GM19328 (cell line): ENCODE results near the gene C3orf70.

Experiments
- ATAC-seq: cut with Tn5 transposase; IDR thresholded peaks from one replicate; pipeline ENCODE4 v1.9.1; 2021; ENCODE audit warnings: mild to moderate bottlenecking, moderate library complexity; ENCODE audit not compliant: unreplicated experiment

C3orf70 gene

DNA sequence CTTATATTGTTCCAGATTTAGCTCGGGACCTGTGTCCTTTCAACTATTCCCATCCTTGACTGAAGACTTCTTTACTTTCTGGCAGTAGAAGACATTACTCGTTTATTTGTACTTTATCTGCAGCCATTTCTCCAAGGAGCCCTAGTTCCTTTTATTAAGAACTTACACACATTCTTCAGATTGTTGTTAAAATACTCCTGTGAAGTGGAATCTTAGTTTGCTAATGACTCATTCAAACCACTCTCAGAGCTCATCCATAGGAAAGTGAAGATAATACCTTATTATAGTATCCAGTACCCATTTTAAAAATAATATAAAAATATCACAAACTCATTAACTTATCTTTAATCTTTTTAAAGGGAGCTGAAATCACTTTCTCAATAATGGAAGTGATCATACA is 63.5 kb downstream of the C3orf70 start:
- no peak for ATAC-seq

GRCh38 chr3:185087419-185087818 is 65.4 kb downstream of the C3orf70 start:
- no peak for ATAC-seq

- ATAC-seq: no peak
Observed at GRCh38 chr3:185084901-185085300, 68.0 kb downstream of the C3orf70 start.

GRCh38 chr3:185084402-185084801 is 68.5 kb downstream of the C3orf70 start:
- ATAC-seq: no peak

DNA sequence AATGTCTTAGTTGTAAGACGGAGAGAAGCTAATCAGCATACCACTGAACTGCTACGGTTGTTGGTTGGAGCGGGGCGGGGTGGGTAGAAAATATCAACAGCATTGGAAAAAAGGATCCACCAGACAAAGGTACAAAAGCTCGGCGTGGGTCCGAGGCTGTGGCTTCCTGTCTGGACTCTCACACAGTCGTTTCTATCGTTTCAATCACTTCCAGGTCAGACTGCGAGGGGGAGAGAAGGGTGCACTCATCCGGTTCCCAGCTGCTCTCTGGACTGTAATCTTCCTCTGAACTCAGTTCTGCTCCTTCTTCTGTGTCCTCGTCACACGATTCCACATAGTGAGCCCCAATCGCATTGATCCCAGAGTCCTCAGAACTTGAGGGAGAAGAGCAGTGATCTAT is 70.0 kb downstream of the C3orf70 start:
- ATAC-seq: no peak

DNA sequence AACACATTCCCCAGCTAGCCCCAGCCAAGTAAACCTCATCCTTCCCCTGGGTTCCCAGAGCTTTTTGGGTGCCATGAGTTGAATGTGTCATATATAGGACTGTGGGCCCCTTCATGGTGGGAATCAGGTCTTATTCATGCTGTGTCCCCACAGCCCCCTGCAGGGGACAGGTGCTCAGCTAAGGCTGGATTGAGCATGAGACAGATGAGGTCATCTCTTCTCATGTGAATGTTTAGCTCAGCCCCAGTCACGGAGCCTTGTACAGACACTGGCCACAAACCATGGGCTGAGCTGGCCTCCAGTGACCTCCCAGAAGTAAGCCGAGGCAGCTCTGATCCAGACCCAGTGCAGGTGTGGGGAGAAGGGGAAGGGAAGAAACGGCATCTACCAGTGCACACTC is 70.7 kb downstream of the C3orf70 start:
- ATAC-seq: no peak

DNA sequence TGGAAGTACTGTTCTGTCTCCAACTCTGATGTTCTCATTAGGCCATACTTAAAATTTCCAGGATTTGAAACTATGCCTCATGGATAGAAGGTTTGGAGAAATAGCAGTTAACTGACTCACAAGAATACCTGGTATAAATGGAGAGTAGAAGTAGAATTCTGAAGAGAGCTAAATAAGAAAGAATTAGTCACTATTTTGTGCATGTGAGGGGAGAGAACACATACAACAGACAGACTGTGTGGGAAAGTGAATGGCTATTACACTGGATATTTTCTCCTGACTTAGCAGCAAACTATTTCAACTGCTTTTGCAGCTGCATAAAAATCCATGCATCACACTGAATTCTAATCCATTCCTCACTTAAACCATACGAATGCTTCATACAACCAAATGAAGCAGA is 71.3 kb downstream of the C3orf70 start:
- no peak for ATAC-seq

- ATAC-seq: no peak
Observed at GRCh38 chr3:185079625-185080024, 73.2 kb downstream of the C3orf70 start.

- no peak for ATAC-seq
Observed at GRCh38 chr3:185076219-185076618, 76.6 kb downstream of the C3orf70 start.

GRCh38 chr3:185075547-185075946 is 77.3 kb downstream of the C3orf70 start:
- no peak for ATAC-seq

DNA sequence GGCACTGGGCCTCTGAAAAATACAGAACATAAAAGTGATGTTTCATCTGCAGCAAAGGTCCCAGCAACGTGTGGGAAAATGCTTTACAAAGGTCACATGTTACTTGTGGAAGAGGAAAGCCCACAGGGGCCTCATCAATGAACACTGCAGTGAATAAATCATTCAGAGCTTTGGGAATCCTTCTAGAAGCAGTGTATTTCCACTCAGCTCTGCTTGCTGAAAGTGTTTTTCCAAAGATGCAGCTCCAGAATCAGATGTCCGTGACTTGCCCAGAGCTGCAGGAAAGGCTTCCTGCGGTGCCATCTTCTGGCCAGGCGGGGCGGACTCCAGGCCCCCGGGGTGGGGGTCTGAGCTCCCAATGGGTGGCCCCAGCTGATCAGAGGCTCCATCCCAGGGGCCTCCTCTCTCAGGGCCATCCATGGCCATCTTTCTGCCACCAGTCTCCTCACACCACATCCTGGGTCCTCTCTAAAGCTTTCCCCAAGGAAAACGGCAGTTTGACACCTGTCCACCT is 81.5 kb downstream of the C3orf70 start:
- no peak for ATAC-seq

DNA sequence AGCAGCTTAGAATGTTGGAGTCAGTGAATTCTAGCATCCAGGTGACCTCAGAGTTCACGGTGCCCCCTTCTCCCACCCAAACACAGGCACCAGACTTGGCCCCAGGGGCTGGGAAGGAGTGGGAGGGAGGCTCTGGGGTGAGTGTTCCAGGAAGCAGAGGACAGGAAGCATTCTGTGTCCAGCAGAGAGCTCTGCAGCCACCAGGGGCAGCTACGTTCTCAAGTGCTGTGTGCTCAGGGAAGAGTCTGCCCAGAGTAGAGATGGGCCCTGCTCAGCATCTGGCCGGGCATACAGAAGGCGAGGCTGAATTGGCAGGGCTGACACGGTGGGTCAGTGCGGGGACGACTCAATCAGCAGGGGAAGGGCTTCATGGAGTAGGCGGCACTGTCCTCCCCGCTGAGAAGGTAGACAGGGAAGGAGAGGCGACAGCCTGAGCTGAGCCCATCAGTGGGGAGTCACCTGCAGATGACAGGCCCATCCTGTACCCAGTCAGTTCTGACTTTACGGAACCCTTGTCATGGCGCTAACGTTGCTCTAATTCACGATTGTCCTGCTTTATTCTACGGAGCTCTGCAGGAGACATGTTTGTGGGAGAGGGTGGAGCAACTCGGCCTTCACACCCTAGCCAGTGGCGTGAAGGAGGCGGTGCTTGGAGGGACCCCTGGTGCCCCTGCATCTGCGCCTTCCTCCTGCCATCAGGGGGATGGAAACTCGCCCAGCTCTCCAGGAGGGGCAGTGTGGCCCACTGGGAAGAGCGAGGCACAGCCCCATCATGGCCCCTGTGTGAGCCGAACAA is 82.2 kb downstream of the C3orf70 start:
- ATAC-seq: no peak

- ATAC-seq: no peak
Observed at GRCh38 chr3:185069037-185070030, 83.5 kb downstream of the C3orf70 start.

DNA sequence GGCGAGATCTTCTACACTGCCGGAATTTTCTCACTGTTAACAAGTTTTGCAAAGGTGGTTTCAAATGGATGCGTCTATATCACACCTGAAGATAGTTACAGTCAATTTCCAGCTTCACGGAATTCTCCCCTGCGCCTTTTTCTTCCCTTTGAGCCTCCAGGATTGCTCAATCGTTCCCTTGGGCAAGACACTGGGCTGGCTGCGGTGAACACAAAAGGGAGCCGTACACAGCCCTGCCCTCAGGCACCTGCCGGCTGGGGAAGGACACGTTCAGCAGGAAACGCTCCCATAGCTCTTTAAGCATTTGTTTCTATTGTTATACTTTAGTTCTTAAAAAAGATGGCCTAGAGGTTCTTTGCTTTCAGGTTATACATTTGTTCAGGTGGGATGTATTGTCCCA is 85.7 kb downstream of the C3orf70 start:
- no peak for ATAC-seq

GRCh38 chr3:185066251-185066650 is 86.6 kb downstream of the C3orf70 start:
- no peak for ATAC-seq

- ATAC-seq: no peak
Observed at GRCh38 chr3:185065059-185065458, 87.8 kb downstream of the C3orf70 start.

DNA sequence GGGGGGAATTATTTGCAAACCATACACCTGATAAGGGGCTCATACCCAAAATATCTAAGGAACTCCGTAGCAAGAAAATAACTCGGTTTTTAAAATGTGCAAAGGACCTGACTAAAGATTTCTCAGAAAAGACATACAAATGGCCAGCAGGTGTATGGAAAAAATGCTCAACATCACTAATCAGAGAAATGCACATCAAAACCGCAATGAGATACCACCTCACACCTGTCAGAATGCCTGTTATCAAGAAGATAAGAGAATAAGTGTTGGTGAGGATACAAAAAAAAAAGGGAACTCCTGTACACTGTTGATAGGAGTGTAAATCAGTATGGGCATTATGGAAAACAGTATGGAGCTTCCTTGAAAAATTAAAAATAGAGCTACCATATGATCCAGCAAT is 89.4 kb downstream of the C3orf70 start:
- ATAC-seq: no peak

- no peak for ATAC-seq
Observed at GRCh38 chr3:185062191-185062590, 90.7 kb downstream of the C3orf70 start.

DNA sequence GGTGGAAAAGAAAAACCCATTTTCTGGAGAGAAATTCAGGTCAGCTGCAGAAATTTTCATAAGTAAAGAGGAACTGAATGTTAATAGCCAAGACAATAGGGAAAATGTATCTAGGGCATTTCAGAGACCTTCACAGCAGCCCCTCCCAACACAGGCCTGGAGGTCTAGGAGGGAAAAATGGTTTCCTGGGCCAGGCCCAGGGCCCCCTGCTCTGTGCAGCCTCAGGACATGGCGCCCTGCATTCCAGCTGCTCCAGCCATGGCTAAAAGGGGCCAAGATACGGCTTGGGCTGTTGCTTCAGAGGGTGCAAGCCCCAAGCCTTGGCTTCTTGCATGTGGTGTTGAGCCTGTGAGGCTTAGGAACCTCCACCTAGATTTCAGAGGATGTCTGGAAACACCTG is 92.2 kb downstream of the C3orf70 start:
- no peak for ATAC-seq

- ATAC-seq: no peak
Observed at GRCh38 chr3:185059766-185060165, 93.1 kb downstream of the C3orf70 start.

- no peak for ATAC-seq
Observed at GRCh38 chr3:185058796-185059195, 94.1 kb downstream of the C3orf70 start.

- ATAC-seq: no peak
Observed at GRCh38 chr3:185057829-185058228, 95.0 kb downstream of the C3orf70 start.
